ENCODE data around the gene WWOX. TPM values are rescaled to one million over a fixed set of nuclear protein-coding genes. Genes with fewer than 3 reads are reported as not detected.

The WWOX gene
- total and polyA plus RNA-seq, 2 donors (not counting 3 experiments of a cell fraction or from before 2014, with no cell fraction given), result 6.2 to 12.5 TPM

GRCh38 chr16:78177987-78178386 is 78.5 kb downstream of the WWOX start:
- no TSS peak for BruUV-seq (replicated peaks)
- H3K9me1 ChIP-seq (replicated peaks; ENCODE audit: control insufficient read depth, extremely low read depth, insufficient read depth, low read length), result no peaks in the 10 kb centered on the region
- H3K36me3 ChIP-seq (ENCODE audit: control insufficient read depth in 2 of 2, extremely low read depth in 1 of 2, insufficient read depth in 2 of 2, low read length in 2 of 2), result no peaks in the 10 kb centered on the region
- H3K9me3 ChIP-seq (replicated peaks; ENCODE audit: control insufficient read depth, insufficient read depth, low read length), result no peaks in the 10 kb centered on the region
- no peak for FAIRE-seq
- H3K27me3 ChIP-seq (ENCODE audit: control insufficient read depth in 2 of 2, insufficient read depth in 2 of 2, low read length in 2 of 2), result no peaks in the 10 kb centered on the region
- H3K4me3 ChIP-seq (replicated peaks in 1 of 3; ENCODE audit: insufficient read depth in 1 of 3, low read depth in 1 of 3, low read length in 3 of 3), result no peak overlapping the region
- ChIA-PET POLR2A (no interaction called here), CTCF (no interaction called here)
- H3K4me2 ChIP-seq (ENCODE audit: insufficient read depth, low read length), result no peak overlapping the region
- dilution Hi-C loops (cut with MboI; ENCODE audit: extremely low pct_ligation_motif_present, low sequenced_read_pairs) (no loop called here), intact Hi-C loops (cut with micrococcal nuclease) (no loop called here)
- H2AFZ ChIP-seq (ENCODE audit: low read depth, low read length), result no peak overlapping the region
- no peak overlapping the region for H3K9ac ChIP-seq (replicated peaks; ENCODE audit: extremely low read depth, insufficient read depth, low read length)
- no peaks in the 10 kb centered on the region for H3K4me1 ChIP-seq (ENCODE audit: control insufficient read depth, extremely low read depth, insufficient read depth, low read length)
- TF ChIP-seq GATA2 (IDR thresholded peaks at IDR 0.05; ENCODE audit: insufficient read depth, insufficient read length, low read depth, low read length) (no peak), CTCF (IDR thresholded peaks at IDR 0.05; ENCODE audit: extremely low read depth in 1 of 2, insufficient read depth in 1 of 2, low read depth in 1 of 2, low read length in 2 of 2) (no peak), JUN (IDR thresholded peaks at IDR 0.05; ENCODE audit: borderline replicate concordance, insufficient read depth, insufficient read length, low read depth) (no peak), MAX (IDR thresholded peaks at IDR 0.05; ENCODE audit: insufficient read depth, insufficient read length) (no peak), POLR2A (IDR thresholded peaks at IDR 0.05; ENCODE audit: low read depth, low read length) (no peak)
- H4K20me1 ChIP-seq (replicated peaks; ENCODE audit: control insufficient read depth, extremely low read depth, insufficient read depth, low read length), result no peaks in the 10 kb centered on the region
- H3K27ac ChIP-seq (ENCODE audit: insufficient read depth, low read depth, low read length), result no peak overlapping the region
- no peak for DNase-seq (ENCODE audit: low read depth, low spot score)
- H3K79me2 ChIP-seq (ENCODE audit: control insufficient read depth, insufficient read depth, low read length), result no peaks in the 10 kb centered on the region

DNA sequence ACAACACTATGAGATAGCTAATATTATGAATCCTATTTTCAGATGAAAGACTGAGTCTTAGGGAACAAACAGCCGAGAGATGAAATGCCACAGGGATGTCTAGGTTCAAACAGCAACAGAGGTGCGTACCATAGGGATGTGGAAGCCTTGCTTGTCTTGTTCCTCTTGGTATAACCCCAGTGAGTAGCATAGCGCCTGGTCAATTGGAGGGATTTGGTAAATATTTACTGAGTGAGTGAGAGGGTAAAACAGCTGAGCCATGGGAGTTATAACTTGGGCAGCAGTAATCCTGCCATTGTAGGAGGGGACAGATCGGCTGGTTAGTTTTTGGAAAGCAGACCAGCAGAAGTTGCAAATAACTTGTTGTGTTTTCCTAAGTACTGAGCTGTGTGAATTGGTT is 80.2 kb downstream of the WWOX start:
- Histone ChIP-seq H4K20me1 (replicated peaks; ENCODE audit: control insufficient read depth, extremely low read depth, insufficient read depth, low read length) (no peaks in the 10 kb centered on the region), H3K4me1 (ENCODE audit: control insufficient read depth, extremely low read depth, insufficient read depth, low read length) (no peaks in the 10 kb centered on the region), H2AFZ (ENCODE audit: low read depth, low read length) (no peak overlapping the region), H3K27ac (ENCODE audit: insufficient read depth, low read depth, low read length) (no peak overlapping the region), H3K79me2 (ENCODE audit: control insufficient read depth, insufficient read depth, low read length) (no peaks in the 10 kb centered on the region), H3K9me3 (replicated peaks; ENCODE audit: control insufficient read depth, insufficient read depth, low read length) (no peaks in the 10 kb centered on the region), H3K27me3 (ENCODE audit: control insufficient read depth in 2 of 2, insufficient read depth in 2 of 2, low read length in 2 of 2) (no peaks in the 10 kb centered on the region), H3K36me3 (ENCODE audit: control insufficient read depth in 2 of 2, extremely low read depth in 1 of 2, insufficient read depth in 2 of 2, low read length in 2 of 2) (no peaks in the 10 kb centered on the region), H3K4me3 (replicated peaks in 1 of 3; ENCODE audit: insufficient read depth in 1 of 3, low read depth in 1 of 3, low read length in 3 of 3) (no peak overlapping the region), H3K4me2 (ENCODE audit: insufficient read depth, low read length) (no peak overlapping the region), H3K9me1 (replicated peaks; ENCODE audit: control insufficient read depth, extremely low read depth, insufficient read depth, low read length) (no peaks in the 10 kb centered on the region), H3K9ac (replicated peaks; ENCODE audit: extremely low read depth, insufficient read depth, low read length) (no peak overlapping the region)
- intact Hi-C loops (cut with micrococcal nuclease) (no loop called here), dilution Hi-C loops (cut with MboI; ENCODE audit: extremely low pct_ligation_motif_present, low sequenced_read_pairs) (no loop called here)
- TF ChIP-seq CTCF (IDR thresholded peaks at IDR 0.05; ENCODE audit: extremely low read depth in 1 of 2, insufficient read depth in 1 of 2, low read depth in 1 of 2, low read length in 2 of 2), result no peak
- no peak for TF ChIP-seq MAX (IDR thresholded peaks at IDR 0.05; ENCODE audit: insufficient read depth, insufficient read length)
- no peak for TF ChIP-seq GATA2 (IDR thresholded peaks at IDR 0.05; ENCODE audit: insufficient read depth, insufficient read length, low read depth, low read length)
- no peak for TF ChIP-seq MYC (IDR thresholded peaks at IDR 0.05; ENCODE audit: low read depth, low read length)
- no peak for TF ChIP-seq FOS (IDR thresholded peaks at IDR 0.05; ENCODE audit: borderline replicate concordance, insufficient read depth, low read length)
- TF ChIP-seq POLR2A (IDR thresholded peaks at IDR 0.05; ENCODE audit: low read depth, low read length), result no peak
- TF ChIP-seq EZH2 (IDR thresholded peaks at IDR 0.05; ENCODE audit: borderline replicate concordance, low read depth, low read length, severe bottlenecking), result no peak
- TF ChIP-seq JUN (IDR thresholded peaks at IDR 0.05; ENCODE audit: borderline replicate concordance, insufficient read depth, insufficient read length, low read depth), result no peak
- no peak for TF ChIP-seq POLR2AphosphoS5 (IDR thresholded peaks at IDR 0.05; ENCODE audit: insufficient read depth, low read depth, low read length)
- POLR2A ChIA-PET, result no interaction called here
- no TSS peak for BruUV-seq (replicated peaks)
- no peak for FAIRE-seq
- CTCF ChIA-PET, result no interaction called here
- no peak for DNase-seq (ENCODE audit: low read depth, low spot score)
